Superior temporal gyrus (tissue), 1 donor: Measurements from ENCODE around the gene PDE1A.
"Not testable (repeated sequence)": the region's sequence is repeated elsewhere in the genome, so short reads cannot be mapped to it uniquely, and the experiment has no call there.

ENCODE experiments used
- DNase-seq: peaks from one replicate; pipeline ENCODE4 v3.0.0-alpha.2; 2016; ENCODE audit errors: extremely low spot score

PDE1A gene

DNA sequence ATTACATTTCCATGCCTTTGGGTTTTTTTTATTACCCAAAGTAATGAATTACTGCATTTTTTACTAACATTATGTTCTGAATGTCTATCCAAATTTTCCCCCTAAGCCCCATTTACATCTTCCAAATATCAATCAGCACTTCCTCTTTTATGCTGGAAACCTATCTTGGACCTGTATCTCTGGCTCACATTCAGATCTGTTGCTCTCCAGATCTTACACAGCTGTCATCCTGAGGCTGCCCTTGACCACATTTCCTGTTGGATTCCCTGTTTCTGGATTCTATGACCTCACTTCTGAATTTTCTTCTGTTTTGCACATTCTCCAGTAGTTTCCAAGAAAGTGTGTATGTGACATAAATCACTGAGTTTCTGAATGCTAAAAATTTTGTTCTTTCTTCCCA is 146.7 kb downstream of the PDE1A start:
- DNase-seq, result no peak

DNA sequence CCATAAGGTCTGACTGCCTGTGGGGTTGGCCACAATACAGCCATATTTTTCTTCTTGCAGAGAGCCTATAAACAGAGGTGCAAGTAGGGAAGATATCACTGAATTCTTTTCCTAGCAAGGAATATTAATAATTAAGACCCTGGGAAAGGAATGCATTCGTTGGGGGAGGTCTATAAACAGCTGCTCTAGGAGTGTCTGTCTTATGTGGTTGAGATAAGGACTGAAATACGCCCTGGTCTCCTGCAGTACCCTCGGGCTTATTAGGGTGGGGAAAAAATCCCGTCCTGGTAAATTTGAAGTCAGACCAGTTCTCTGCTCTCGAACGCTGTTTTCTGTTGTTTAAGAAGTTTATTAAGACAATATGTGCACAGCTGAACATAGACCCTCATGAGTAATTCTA is 150.2 kb downstream of the PDE1A start:
- DNase-seq, result not testable (repeated sequence)

DNA sequence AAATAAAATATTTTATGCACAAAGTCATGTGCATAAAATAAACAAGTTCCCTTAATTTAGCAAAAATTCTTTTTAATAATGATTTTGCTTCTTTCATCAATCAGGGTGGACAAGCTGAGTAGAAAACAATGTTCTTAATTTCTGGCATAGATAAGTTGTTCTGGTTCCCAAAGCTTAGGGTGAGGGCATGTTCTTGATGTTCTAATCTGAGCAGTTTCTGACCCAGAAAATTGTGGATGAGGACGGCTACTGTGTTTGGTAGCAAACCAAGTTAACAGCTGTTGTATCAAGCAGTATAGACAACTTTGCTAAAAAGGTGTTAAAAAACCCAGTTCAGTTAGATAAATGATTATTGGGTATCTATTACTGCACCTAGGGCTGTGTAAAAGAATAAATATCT is 158.9 kb downstream of the PDE1A start:
- no peak for DNase-seq

DNA sequence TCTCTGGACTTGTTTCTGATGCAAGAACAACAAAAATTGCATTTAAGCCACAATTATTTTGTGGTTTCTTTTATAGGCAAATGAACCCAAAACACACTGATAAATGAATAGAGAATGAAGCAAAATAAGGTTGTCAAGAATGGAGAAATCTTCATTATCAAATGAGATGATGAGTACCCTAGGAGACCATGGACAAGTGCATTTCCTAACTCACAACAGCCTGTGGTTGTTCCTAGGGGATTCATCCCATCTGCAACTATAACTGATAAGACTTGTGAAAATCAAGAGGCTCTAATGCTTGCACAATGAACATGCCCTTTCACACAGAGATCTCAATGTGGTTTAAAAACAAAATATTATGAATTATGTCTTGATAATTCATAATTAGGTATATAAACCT is 159.9 kb downstream of the PDE1A start:
- DNase-seq, result no peak

DNA sequence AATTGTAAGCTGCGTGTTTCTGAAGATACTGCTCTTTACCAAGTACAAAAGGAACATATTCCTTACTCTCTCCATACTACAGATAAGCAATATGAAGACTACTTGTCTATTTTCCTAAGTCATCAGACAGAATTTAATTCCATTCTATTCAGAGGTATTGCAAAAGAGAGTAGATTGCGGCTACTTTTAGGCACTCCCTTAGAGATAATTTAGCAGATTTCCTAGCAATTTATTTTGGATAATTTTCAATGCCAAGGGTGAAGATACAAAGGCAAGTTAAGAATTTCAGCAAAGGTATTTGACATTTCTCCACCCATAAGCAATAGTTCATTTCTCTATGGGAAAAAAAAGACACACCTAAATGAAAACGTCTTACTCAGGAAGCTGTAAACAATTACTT is 161.1 kb downstream of the PDE1A start:
- no peak for DNase-seq

DNA sequence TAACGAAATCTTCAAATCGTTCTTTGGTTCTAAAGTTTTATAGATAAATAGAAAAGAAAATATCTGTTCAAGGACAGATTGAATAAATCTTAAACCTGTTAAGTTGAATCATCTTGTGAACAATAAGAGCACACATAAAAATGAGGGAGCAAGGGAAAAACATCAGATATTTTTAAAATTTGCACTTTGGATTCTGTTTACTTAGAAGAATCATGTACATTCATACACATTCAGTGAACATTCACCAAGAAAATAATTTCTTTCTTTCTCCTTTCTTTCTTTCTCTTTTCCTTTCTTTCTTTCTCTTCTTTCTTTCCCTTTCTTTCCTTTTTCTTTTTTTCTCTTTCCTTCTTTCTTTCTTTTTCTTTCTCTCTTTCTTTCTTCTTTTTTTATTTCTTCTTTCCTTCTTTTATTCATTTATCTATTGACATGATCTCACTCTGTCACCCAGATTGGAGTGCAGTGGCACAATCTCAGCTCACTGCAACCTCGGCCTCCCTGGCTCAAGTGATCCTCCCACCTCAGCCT is 164.9 kb downstream of the PDE1A start:
- DNase-seq, result no peak

DNA sequence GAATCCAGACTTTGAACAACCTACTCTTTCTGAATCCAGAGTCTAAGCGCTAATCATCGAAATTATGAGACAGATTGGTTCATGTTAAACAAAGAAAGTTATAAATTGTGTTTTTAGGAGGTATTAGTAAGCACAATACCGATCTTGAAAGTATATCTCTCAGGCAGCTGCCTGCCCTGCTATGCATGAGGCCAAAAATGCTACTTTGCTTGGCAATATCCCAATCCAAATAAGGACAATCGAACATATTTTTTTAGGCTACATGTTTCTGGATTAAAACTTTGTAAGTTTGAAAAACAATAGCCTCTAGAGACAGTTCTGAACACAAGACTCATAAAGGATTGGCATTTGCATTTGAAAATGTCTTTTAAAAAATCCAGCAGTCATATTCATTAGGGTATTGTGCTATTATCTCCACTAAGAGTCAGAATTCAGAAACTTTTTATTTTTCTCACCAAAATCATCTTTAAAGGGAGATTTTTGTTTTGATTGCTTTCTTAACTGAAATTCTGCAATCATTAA is 167.1 kb downstream of the PDE1A start:
- no peak for DNase-seq

DNA sequence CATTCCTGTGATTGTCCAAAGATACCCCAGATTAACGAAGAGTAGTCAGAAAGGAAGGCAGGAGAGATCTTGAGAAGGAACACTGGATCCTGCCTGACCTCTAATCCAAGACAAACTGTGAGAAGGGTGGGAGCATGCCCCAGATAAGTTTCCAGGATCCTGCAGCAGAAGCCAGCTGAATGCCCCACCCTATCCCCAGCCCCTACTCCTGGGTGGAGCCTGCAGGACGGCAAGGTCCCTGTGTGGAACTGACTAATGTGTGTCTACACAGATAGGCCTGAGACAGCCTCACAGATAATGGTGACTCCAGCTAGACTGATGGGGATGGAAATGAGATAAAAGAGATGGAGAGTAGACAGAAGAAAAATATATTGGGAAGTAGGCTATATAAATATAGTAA is 174.3 kb downstream of the PDE1A start:
- DNase-seq, result no peak

DNA sequence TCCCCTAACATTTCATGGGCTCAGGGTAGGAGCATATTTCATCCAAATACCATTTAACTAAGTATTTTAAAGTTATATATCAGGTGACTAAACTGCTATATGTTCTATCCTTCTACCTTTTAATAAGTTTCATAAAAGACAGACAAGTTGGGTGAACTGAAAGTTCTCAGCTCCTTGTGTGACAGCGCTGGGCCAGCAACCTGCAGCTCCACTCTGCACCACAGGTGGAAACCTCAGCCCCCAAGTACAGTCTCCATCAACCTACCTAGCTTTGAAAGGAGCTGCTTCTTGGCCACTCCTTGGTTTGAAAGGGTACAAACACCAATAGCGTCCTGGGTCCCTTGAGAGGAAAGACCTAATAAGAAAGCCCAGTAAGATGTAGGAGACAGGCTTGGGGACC is 177.9 kb downstream of the PDE1A start:
- no peak for DNase-seq

DNA sequence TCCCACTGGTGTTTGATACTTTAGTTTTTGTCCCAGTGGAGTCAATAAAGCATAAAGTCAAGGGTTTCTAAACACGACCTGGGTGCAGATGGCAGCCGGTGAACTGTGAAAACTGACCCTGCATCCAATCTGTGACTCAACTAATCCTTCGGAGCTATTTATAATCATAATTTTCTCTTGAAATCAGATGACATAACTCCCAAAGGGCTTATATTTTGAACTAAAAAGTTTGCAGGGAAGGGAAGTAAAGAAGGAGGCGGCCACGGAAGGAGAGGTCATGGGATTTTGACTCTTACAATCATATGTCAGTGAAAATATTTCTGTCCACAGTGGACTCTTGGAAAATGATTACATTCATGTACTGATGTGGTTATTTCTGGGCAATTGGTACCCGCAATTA is 178.5 kb downstream of the PDE1A start:
- no peak for DNase-seq

DNA sequence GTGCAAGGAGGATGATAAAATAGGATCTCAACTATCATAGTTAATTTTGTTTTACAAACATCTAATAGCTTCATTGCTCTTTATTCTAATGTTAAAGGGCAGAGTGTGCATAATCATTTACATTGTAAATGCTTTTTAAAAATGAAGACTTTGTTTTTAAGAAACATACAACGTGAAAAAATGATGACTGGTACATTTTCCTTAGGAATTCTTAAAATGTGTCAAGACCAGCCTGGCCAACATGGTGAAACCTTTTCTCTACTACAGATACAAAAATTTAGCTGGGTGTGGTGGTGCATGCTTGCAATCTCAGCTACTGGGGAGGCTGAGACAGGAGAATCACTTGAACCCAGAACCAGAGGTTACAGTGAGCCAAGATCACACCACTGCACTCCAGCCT is 179.0 kb downstream of the PDE1A start:
- no peak for DNase-seq

DNA sequence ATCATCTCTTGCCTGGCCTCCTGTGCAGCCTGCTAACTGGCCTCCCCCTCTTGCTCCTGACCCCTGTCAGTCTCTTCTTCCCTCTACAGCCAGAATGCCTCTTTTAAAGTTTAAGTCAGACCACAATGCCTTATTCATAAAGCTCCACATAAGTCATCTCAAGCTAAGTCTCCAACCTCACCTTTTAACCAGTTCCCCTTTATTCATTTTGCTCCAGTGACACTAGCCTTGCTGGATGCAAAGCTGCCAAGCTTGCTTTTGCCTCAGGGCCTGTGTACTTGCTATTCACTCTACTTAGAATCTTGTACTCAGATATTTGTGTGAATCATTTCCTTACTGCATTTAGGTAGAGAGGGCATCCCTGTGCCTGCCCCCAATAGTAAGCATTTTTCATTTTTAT is 180.9 kb downstream of the PDE1A start:
- DNase-seq, result no peak

DNA sequence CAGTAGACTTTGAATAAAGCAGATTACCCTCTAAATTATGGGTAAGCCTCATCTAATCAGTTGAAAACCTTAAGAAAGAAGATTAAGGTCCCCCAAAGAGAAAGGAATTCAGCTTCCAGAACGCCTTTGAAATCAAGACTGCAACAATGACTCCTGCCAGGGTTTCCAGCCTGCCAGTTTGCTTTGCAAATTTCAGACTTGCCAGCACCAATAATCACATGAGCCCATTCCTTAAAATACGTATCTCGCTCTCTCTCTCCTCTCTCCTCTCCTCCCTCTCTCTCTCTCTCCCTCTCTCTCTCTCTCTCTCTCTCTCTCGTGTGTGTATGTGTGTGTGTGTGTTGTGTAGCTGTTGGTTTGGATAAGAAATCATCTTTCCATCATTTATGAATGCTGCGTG is 184.2 kb downstream of the PDE1A start:
- no peak for DNase-seq

DNA sequence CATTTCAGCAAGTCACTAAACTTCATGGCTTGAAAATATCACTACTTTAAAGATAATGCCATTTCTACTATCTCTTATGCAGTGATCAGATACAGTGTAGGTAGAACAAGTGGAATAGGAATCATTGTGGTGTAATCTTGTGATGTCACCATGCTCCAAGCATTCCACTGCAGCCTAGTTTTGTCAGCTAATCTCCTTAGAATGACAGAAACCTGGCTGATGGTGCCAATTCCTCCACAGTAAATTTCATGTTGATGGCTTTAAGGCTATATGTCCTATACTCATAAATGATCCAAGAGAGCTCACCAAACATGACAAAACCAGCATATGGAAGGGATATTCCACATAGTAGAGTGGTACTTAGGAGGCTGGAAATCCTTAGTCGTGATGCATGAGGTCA is 184.9 kb downstream of the PDE1A start:
- no peak for DNase-seq

DNA sequence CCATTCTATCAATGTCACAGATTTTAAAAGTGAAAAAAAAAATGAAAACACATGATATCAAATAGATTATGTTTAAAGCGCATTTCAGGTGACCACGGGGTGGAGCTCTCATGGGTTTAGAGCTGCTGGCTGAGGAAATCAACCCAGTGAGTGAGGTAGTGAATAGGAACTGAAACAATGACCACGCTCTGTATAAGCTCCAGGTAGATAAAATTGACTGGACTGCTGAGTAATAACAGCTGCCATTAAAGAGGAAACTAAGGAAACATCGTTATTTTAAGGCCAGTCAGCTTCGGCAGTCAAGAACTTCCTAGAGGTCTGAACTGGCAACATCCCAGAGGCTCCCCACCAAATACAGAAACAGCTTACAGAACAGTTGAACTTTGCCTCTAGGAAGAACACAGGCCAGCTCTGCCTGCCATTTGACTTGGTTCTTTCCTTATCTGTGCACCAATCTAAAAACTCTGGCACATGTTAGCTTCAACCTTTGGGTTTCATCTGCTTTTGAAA is 185.9 kb downstream of the PDE1A start:
- DNase-seq, result no peak

DNA sequence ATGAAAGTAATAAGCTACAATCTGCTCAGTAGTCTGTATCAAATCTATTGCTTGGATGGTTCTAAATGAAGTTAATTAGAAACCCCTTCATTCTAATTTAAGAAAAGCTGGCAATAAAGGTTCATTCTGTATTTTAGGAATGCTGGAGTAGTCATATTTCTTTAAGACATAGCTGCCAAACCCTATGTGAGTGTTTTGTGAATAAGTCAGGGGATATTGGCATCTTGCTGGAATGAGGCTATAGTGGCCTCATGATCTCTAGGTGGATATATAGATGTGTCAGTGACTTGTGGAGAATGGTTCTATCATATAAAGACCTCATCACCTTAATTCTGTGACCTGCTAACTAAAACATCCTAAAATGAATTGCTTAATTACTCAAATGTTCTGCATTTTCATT is 196.3 kb downstream of the PDE1A start:
- no peak for DNase-seq

DNA sequence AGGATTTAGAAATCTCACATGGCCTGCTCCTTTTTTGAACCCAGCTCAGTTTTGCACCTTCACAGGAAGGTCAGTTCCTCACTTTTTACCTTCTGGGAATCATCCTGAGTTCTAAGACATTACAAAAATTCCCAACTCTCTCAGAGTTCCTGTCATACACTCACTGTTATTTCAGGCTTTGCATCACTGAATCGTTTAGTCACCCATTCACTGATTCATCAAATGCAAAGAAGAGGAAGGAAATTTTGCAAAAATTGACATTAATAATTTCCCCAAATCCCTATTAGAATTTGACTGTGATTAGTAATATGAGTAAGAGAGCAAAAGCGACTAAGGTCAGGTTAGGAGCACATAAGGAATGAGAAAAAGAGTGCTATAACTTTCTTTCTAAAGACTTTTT is 197.5 kb downstream of the PDE1A start:
- DNase-seq, result no peak

DNA sequence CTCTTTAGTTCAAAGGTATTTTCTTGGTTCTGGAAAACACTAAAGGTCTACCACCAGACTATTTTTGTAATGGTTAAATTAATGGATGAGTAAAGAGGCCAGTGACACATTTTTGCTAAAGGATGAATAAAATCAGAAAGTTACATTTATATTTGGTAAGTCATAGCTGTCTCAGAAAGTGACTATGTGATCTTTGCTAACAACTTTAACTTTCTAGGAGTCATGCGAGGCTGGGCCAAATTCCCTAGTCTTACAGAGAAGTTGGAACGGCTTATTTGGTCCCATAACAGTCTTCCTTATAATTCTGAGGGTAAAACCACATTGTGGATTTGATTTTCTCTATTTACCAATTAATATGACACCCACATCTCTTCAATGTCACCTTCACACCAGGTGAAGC is 198.1 kb downstream of the PDE1A start:
- DNase-seq, result no peak

DNA sequence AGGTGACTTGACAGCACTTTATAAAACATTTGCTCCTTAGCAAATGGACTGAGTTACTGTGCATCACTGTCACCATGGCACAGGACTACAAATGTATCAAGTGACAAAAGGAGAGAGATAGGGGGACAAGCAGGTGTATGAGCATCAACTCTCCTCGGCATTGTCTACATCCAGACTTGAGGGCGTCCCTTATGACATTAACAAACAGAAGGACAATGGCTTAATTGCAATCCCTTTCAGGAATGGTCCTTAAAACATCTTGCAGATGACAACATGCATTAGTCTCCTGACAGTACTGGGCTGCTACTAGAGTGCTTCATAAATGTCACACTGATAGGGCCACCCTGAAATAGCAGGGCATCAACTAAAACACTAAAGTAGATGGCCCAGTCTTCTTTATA is 198.8 kb downstream of the PDE1A start:
- no peak for DNase-seq

DNA sequence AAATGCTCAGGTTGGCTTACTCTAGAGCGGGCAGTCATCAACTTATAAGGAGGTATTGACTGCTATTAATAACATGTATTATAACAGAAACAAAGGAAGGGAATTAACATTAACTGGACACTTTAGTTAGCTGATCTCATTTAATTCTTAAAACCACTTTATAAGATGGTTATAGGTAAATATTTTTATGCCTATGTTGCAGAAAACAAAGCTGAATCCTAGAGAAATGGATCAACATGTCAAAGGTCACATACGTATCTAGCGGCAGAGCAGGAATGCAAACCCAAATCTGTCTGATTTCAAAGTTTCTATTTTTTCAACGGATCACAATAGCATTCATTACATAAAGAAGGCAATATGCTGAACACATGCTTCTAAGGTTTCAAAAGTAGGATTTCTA is 200.0 kb downstream of the PDE1A start:
- no peak for DNase-seq

DNA sequence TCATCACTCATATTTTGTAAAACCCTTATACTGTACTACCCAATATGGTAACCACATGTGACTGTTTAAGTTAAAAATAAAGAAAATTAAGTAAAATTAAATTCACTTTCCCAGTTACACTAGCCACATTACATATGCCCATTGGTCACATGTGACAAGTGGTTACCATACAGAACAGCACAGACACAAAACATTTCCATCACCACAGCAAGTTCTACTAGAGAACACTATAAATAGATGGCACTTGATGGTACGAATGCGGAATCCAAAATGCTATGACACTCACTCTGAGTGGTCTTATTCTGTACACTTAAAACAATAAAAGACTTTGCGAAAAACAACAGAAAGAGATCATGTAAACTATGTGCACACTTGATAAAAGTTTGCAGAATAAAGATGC is 202.2 kb downstream of the PDE1A start:
- DNase-seq, result no peak

DNA sequence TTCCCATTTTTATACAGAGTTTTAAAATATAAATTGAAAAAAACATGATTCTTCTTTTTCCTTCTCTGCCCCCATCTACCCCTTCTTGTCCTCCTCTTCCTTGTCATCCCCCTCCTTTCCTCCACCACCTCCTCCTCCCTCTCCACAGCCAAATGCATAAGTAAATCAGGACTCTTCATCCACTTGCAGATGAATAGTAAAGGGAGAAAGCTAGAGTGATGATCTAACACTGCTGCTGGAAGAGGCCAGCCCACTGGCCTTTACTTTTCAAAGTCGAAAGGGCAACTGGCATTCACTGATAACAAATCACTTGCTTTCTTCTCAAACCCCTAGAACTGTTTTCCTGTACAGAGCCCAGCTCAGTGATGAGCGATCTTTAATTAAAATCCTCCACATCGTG is 205.8 kb downstream of the PDE1A start:
- DNase-seq, result no peak

DNA sequence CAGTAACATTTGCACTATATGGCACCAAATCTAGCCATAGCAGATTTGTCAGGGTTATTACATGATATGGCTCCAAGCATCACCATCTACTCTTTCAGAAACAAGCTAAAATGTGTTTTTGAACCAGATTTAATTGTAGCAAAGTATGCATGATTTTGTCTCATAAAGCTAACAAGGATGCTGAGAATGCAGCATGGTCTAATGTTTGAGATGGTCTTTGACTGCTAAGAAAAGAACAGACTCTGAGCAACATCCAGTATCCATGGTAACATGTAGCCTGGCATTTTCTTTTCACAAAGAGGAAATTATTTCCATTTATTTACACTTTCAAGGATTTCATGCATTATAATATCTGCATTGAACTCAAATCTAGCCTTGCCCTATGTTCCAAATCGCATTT is 206.5 kb downstream of the PDE1A start:
- DNase-seq, result peak; percentile 63

DNA sequence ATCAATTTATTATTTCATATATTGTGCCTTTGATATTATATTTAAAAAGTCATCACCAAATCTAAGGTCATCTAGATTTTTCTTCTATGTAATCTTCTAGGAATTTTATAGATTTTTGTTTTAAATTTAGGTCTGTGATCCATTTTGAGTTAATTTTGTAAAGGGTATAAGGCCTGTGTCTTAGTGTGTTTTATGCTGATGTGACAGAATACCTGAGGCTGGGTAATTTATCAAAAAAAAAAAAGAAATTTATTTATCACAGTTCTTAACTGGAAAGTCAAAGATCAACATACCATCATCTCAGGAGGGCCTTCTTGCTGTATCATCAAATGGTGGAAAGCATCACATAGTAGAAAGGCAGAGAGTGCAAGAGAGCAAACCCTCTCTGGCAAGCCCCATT is 216.2 kb downstream of the PDE1A start:
- DNase-seq, result no peak
